GM12878 (cell line): ENCODE measurements around the gene TNFRSF1A. TPM values are rescaled to one million over a fixed set of nuclear protein-coding genes. Genes with fewer than 3 reads are reported as not detected.

Experiments
- ATAC-seq: fragments of 200-7000 bp; cut with Tn5 transposase; 3 replicates; pipeline ENCODE4 v1.9.1; 2020; ENCODE audit warnings: mild to moderate bottlenecking, moderate library complexity
- BruUV-seq: library from RNA; stranded (reverse); fragments of 400-500 nt; replicated peaks from 2 replicates; lab custom pipeline; 2021; lab: Mats Ljungman, UMichigan
- CTCF ChIA-PET: fragments of 300-600 bp; sonication (Branson Sonifier 250); formaldehyde crosslinking; extraction: SDS; loops from one replicate; lab custom pipeline; 2021; ENCODE audit warnings: inconsistent platforms; lab: Yijun Ruan, JAX
- POLR2A ChIA-PET: fragments of 350-600 bp; formaldehyde crosslinking; extraction: SDS; loops from one replicate; lab custom pipeline; 2021; ENCODE audit warnings: inconsistent platforms; lab: Charles Lee
- RAD21 ChIA-PET: fragments of 300-600 bp; sonication (Branson Sonifier 250); formaldehyde crosslinking; loops from one replicate; lab custom pipeline; 2023; ENCODE audit warnings: antibody characterized with exemption; ENCODE audit not compliant: unreplicated experiment; lab: Charles Lee
- SMC1A ChIA-PET: fragments of 300-600 bp; sonication (Branson Sonifier 250); formaldehyde crosslinking; loops from one replicate; lab custom pipeline; 2023; ENCODE audit not compliant: unreplicated experiment, uncharacterized antibody; lab: Charles Lee
- DNase-seq: peaks from one replicate; pipeline ENCODE4 v3.0.0-alpha.2; 2011; ENCODE audit warnings: low read depth, low spot score
- FAIRE-seq: peaks from 3 replicates; lab custom pipeline; 2011; peaks lifted over from hg19 to GRCh38; lab: Jason Lieb, UNC
- H2AFZ ChIP-seq: 2 replicates; pipeline ENCODE4 v1.6.0; 2011; ENCODE audit warnings: low read depth, low read length, control low read depth; ENCODE audit not compliant: control insufficient read depth
- H3K27ac ChIP-seq: 2 replicates; pipeline ENCODE4 v1.5.1; 2011; ENCODE audit warnings: control low read depth; ENCODE audit not compliant: control insufficient read depth, insufficient read depth
- H3K27me3 ChIP-seq, 2 experiments: replicated peaks in 1 of 2; 2 replicates each; pipeline versions ENCODE4 v1.6.0 to v1.6.1; 2011; ENCODE audit warnings: low read length in 1 of 2; ENCODE audit not compliant: control insufficient read depth in 2 of 2, insufficient read depth in 2 of 2
- H3K36me3 ChIP-seq, 2 experiments: 2 replicates each; pipeline ENCODE4 v1.5.1; 2011; ENCODE audit warnings: low read length in 1 of 2; ENCODE audit not compliant: control insufficient read depth in 2 of 2, insufficient read depth in 2 of 2
- H3K4me1 ChIP-seq: 2 replicates; pipeline ENCODE4 v1.6.1; 2011; ENCODE audit warnings: mild to moderate bottlenecking, low read length, moderate library complexity, mixed read lengths; ENCODE audit not compliant: control insufficient read depth, insufficient read depth
- H3K4me2 ChIP-seq: 2 replicates; pipeline ENCODE4 v1.6.0; 2011; ENCODE audit warnings: control low read depth; ENCODE audit not compliant: control insufficient read depth, insufficient read depth
- H3K4me3 ChIP-seq: fragments of 200-600 bp; sonication (generic); 2 replicates; pipeline ENCODE4 v1.5.1; 2016
- H3K79me2 ChIP-seq: 2 replicates; pipeline ENCODE4 v1.6.0; 2011; ENCODE audit warnings: low read length; ENCODE audit not compliant: control insufficient read depth, insufficient read depth
- H3K9ac ChIP-seq: 2 replicates; pipeline ENCODE4 v1.8.0; 2011; ENCODE audit warnings: low read length, control low read depth, mixed read lengths; ENCODE audit not compliant: control insufficient read depth, insufficient read depth
- H3K9me3 ChIP-seq: replicated peaks from 3 replicates; pipeline ENCODE4 v1.5.1; 2011; ENCODE audit warnings: mild to moderate bottlenecking, low read length; ENCODE audit not compliant: control insufficient read depth, insufficient read depth
- H4K20me1 ChIP-seq: 2 replicates; pipeline ENCODE4 v1.6.0; 2011; ENCODE audit not compliant: control insufficient read depth, insufficient read depth
- RAD51 ChIP-seq: fragments of 450-650 bp; IDR thresholded peaks from 2 replicates; pipeline ENCODE4 v1.6.1; 2016; ENCODE audit warnings: moderate library complexity, mild to moderate bottlenecking, inconsistent platforms
- SKIL ChIP-seq: fragments of 450-650 bp; IDR thresholded peaks from 2 replicates; pipeline ENCODE4 v1.6.1; 2017; ENCODE audit warnings: mild to moderate bottlenecking, low read depth, inconsistent platforms; ENCODE audit not compliant: poor library complexity, severe bottlenecking
- SUZ12 ChIP-seq: fragments of 200-600 bp; sonication (generic); IDR thresholded peaks from one replicate; pipeline ENCODE4 v1.6.1; 2018; ENCODE audit warnings: antibody characterized with exemption, mild to moderate bottlenecking; ENCODE audit not compliant: unreplicated experiment
- WRNIP1 ChIP-seq: IDR thresholded peaks from 2 replicates; pipeline ENCODE4 v1.6.1; 2011; ENCODE audit warnings: low read depth, low read length, improper control_type of control experiment, borderline replicate concordance
- YY1 ChIP-seq: IDR thresholded peaks from 2 replicates; pipeline ENCODE4 v1.6.1; 2011; ENCODE audit warnings: low read depth, mild to moderate bottlenecking, low read length
- ZBTB40 ChIP-seq: fragments of 450-650 bp; IDR thresholded peaks from 2 replicates; pipeline ENCODE4 v1.6.1; 2016; ENCODE audit warnings: mild to moderate bottlenecking, moderate library complexity, borderline replicate concordance
- ZNF687 ChIP-seq: fragments of 450-650 bp; IDR thresholded peaks from 2 replicates; pipeline ENCODE4 v1.6.1; 2017; ENCODE audit warnings: mild to moderate bottlenecking, moderate library complexity
- WGBS: methylation state at CpG from one replicate; pipeline ENCODE4 v1.1.6; 2016; ENCODE audit warnings: low lambda C conversion rate; ENCODE audit not compliant: insufficient replicate concordance, insufficient coverage; ENCODE audit errors: missing lambda C conversion rate; 5-methylcytosine and 5-hydroxymethylcytosine counted together
- in situ Hi-C: fragments of 300-500 bp; cut with MboI; formaldehyde crosslinking; loops from 9 replicates; pipeline ENCODE4 v1.14.3; 2018; ENCODE audit warnings: mixed read lengths
- intact Hi-C: fragments of 100-400 bp; cut with micrococcal nuclease; formaldehyde crosslinking; loops from one replicate; pipeline ENCODE4 v1.14.2; 2022; ENCODE audit not compliant: unreplicated experiment
- polyA plus RNA-seq, 11 experiments: library from polyadenylated mRNA; depleted of rRNA in 4 of 11; unstranded in 6 of 11; stranded (reverse) in 5 of 11; fragments of >200 nt; fragmentation: Nextera tagmentation in 4 of 11; fragmentation: Illumina TruSeq in 1 of 11; extraction: Ambion mirVana in 4 of 11; extraction: Trizol in 1 of 11; gene quantifications; 1 replicate in 1 of 11; 2 replicates in 10 of 11; pipeline versions ENCODE4 v1.2.1 to v1.2.3, GENCODE V29; 2011 to 2016; ENCODE audit warnings: inconsistent platforms in 2 of 11, missing spikeins in 2 of 11, low read depth in 1 of 11
- total RNA-seq, 4 experiments: library from RNA; depleted of rRNA in 3 of 4; stranded (reverse); fragments of >200 nt in 3 of 4; fragmentation: Illumina TruSeq in 1 of 4; extraction: Trizol in 1 of 4; gene quantifications; 2 replicates each; pipeline versions ENCODE4 v1.2.1 to v1.2.3, GENCODE V29; 2013 to 2021

TNFRSF1A gene
- total and polyA plus RNA-seq, 10 of the 15 experiments (the other 5 are each of a cell fraction or from before 2014, with no cell fraction given) = 0.24 to 16.5 (median 13.0) TPM

- SMC1A ChIA-PET = no interaction called here
- no peak for FAIRE-seq
- WGBS = 49% methylated on average over 24 of the region's 24 CpGs
- Histone ChIP-seq H3K27me3 (peaks cover 0 to 2% of the 10 kb centered on the region in 2 experiments; a peak in 2 of 4 replicates), H3K9me3 (no peaks in the 10 kb centered on the region), H2AFZ (no peak overlapping the region), H3K9ac (no peak overlapping the region), H3K4me1 (no peaks in the 10 kb centered on the region), H3K27ac (no peak overlapping the region), H3K4me3 (no peak overlapping the region), H3K36me3 (no peaks in the 10 kb centered on the region), H4K20me1 (no peaks in the 10 kb centered on the region), H3K79me2 (no peaks in the 10 kb centered on the region), H3K4me2 (no peak overlapping the region)
- intact Hi-C loops (no loop called here), in situ Hi-C loops (no loop called here)
- no peak for ATAC-seq
- POLR2A ChIA-PET = interaction anchor here (0.6 kb wide), 1 partner anchor 280 kb away, joined by 3 read pairs; no protein-coding TSS in a partner anchor
- BruUV-seq = no TSS peak
- CTCF ChIA-PET = interaction anchor here (0.6 kb wide), 1 partner anchor 165 kb away, joined by 4 read pairs; no protein-coding TSS in a partner anchor
- RAD21 ChIA-PET = no interaction called here
- DNase-seq = no peak
- TF ChIP-seq YY1 (no peak), WRNIP1 (no peak), ZBTB40 (no peak), RAD51 (no peak), SUZ12 (no peak), ZNF687 (no peak), SKIL (no peak)
Observed at GRCh38 chr12:6374028-6374785, 32.3 kb upstream of the TNFRSF1A start.
